ENCODE results near the gene HEXB. TPM values are rescaled to one million over a fixed set of nuclear protein-coding genes. Genes with fewer than 3 reads are reported as not detected.

Gene HEXB
- 209 and 270 TPM in 2 replicates for total RNA-seq

DNA sequence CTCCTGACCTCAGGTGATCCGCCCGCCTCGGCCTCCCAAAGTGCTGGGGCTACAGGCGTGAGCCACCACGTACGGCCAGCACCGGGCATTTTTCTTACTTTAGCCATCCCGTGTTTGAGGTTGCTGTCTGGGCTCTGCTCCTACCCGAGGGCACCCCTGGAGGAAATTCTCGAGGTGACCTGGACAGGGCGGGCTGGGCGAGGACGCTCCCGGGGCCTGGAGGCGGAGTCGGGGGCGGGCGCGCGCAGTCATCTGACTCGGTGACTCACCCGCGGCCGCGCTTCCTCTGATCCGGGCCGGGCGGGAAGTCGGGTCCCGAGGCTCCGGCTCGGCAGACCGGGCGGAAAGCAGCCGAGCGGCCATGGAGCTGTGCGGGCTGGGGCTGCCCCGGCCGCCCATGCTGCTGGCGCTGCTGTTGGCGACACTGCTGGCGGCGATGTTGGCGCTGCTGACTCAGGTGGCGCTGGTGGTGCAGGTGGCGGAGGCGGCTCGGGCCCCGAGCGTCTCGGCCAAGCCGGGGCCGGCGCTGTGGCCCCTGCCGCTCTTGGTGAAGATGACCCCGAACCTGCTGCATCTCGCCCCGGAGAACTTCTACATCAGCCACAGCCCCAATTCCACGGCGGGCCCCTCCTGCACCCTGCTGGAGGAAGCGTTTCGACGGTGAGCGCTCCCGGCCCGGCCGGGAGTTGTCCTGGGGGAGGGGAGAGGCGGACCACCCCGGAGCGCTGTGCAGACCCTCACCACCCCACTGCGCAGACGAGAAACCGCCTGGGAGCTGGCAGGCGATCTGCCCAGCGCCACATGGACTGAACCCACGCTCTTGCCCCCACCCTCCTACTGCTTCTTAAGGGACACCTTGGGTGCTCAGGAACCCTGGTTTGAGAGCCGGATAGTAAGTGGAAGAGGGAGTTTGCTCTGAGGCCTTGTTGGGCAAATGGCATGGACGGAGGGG is at the start of gene HEXB:
TSS of gene HEXB (plus strand) at position 334 of the 952 bp plus-strand sequence. CDS start at position 362, 28 bp downstream.

DNA sequence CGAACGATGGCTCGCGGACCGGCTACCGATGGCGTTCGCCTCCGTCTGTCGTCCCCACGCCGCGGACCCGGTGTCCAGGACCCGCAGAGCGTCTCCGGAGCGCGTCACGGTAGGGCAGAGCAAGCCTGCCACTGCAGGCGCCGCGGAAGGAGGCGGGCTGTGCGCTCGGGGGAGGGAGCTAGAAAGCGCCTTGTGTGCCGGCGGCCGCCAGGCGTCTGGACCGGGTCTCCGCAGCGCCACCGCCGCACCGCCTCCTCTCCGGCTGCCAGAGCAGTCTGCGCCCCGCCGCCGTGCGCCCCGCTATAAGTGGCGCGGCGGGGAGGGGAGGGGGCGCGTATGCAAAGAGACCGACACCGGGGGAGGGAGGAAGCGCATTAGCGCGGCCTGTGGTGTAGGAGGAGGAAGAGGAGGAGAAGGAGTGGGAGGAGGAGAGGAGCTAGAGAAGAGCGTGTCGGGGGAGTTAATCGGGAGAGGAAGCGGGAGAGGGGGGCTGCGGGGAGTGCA is 44.5 kb upstream of the HEXB start, which contains the start of gene ENC1:
TSS of gene ENC1 (minus strand) at position 279 of the 504 bp plus-strand sequence. CDS start 4,243 bp downstream, outside the sequence.

DNA sequence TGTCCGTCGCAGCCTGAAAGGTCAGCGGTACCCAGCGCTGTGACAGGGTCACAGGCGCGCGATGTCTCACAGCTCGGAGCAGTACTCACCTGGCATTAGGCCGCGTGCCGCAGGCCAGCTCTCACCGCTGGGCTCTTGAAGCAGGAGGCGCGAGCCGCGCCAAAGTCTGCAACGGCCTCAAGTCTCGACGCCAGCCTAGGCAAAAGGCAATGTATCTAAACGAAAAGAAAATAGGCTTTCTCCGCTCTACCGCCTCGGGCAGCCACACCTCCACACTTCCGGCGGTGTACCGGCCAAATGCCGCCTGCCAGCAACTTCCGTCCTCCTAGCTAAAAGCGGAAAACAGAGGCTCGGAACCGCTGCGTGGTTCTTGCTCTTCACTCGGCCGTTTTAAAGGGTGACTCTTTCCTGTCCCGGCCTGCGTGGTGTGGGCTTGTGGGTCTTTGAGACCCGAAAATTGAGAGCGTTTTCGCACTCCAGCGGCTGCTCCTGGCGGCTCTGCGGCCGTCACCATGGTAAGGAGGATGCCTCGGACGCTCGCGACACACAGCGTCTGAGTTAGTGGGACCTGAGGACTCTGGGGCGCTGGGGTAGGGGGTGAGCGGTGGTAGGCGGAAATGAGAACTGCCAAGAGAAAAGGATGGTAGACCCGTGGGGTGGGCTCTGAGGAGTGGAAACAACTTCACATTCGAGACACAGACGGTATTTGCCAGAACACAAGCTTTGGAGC is 82.0 kb downstream of the HEXB start, which contains the start of the genes GFM2 and NSA2:
TSS of gene GFM2 (minus strand) at position 269 of the 730 bp plus-strand sequence. CDS start 3,375 bp downstream, outside the sequence.
TSS of gene NSA2 (plus strand) at position 401 of the 730 bp plus-strand sequence. CDS start at position 513, 112 bp downstream.

Other genes with a start within 250 kb of the HEXB start
- 217 and 309 TPM in 2 replicates for gene ENC1, start 44.5 kb upstream of the HEXB start, total RNA-seq
- gene GFM2, start 81.9 kb downstream of the HEXB start, total RNA-seq: 62.4 and 74.4 TPM in 2 replicates
- 93.5 and 95.7 TPM in 2 replicates for gene NSA2, start 82.0 kb downstream of the HEXB start, total RNA-seq
- under 0.01 and 0.74 TPM in 2 replicates for gene FAM169A, start 181.2 kb downstream of the HEXB start, total RNA-seq